D721Med (cell line): ENCODE results near the gene ENG.
A peak's percentile ranks its signal among the peaks of the same experiment; 100 is the strongest.

ENCODE experiments used
- DNase-seq: peaks from one replicate; pipeline ENCODE4 v3.0.0; 2011; ENCODE audit warnings: low spot score; ENCODE audit not compliant: insufficient read length
- FAIRE-seq: peaks from 2 replicates; lab custom pipeline; 2011; peaks lifted over from hg19 to GRCh38; lab: Jason Lieb, UNC
- CTCF ChIP-seq: IDR thresholded peaks from 2 replicates; pipeline ENCODE4 v1.5.1; 2012; ENCODE audit warnings: mild to moderate bottlenecking, control low read depth; ENCODE audit not compliant: insufficient read depth; ENCODE audit errors: missing control alignments

ENG gene

GRCh38 chr9:127806871-127807270, 47.6 kb downstream of the ENG start:
- TF ChIP-seq CTCF, result no peak
- DNase-seq (no peak), FAIRE-seq (no peak)

GRCh38 chr9:127805620-127806019, 48.8 kb downstream of the ENG start:
- TF ChIP-seq CTCF, result peak; percentile 42
- DNase-seq (peak; percentile 59), FAIRE-seq (no peak)

- FAIRE-seq, result no peak
- no peak for TF ChIP-seq CTCF
- no peak for DNase-seq
Observed at GRCh38 chr9:127803507-127804352, 50.7 kb downstream of the ENG start.

DNA sequence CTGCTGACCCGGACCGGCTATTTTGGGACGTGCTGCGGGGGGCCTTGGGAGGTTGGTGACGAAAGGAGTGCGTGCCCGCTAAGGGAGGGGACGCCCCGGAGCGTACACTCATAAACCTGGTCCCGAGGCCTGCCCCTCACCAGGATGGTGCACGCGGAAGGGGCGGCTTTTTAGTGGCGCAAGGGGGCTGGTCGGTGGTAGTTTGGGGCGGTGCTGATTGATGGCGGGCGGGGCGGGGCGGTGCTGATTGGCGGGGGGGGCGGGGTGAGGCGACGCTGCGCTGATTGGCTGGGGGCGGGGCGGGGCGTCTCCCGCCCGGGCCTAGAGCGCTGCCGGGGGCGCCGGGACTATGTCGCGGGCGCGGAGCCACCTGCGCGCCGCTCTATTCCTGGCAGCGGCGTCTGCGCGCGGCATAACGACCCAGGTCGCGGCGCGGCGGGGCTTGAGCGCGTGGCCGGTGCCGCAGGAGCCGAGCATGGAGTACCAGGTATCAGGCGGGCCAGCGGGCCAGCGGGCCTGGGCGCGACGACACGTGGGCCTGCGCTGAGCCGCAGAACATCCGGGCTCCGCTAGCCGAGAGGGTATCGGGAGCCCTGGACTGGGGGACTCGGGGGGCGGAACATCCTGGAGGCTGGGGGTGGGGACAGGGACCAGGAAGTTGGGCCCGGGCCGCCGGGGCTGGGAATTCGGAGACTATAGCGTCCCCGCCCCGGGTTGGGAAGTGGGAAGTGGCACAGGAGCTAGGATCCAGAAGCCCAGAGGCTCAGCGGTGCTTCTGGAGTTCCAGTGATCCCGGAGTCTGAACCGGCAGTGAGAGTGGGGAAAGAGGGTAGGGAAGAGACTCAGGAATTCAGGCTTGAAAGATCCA, 51.6 kb downstream of the ENG start, which contains the start of gene FPGS:
Gene FPGS, plus strand, starts transcription at position 307 of the 868 bp plus-strand sequence. Its CDS starts 43 bp downstream, at position 350.
- no peak for TF ChIP-seq CTCF
- DNase-seq (peak; percentile 98), FAIRE-seq (no peak)

DNA sequence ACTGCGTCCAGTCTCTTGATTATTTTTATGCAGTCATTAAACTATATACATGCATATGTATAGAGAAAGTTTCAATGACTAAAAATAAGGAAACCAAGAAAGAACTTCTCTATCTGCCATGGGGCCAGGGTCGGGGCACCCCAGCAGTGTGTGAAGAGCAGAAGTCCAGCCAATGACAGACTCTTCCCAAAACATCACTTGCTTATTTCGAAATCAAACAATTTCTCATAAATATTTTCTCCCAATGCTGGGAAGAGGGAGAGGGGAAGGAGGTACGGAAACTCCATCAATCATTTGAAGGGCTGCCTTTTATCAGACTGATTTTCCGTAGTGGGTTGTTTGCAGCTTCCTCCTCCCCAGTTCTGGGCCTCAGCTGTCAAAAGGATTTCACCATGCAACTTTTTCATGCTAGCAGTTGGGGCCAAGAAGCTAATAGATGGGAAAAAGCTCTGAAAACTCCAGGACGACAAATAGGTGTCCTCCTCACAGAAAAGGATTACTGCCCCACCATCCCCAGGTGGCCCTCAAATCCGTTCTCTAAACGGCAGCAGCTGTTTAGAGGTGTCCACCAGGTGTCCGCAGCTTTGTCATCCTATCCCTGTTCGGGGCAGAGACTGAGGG, 52.4 kb downstream of the ENG start:
- DNase-seq (no peak), FAIRE-seq (no peak)
- no peak for TF ChIP-seq CTCF

- no peak for DNase-seq
- no peak for FAIRE-seq
Observed at GRCh38 chr9:127796852-127797370, 57.5 kb downstream of the ENG start.

More at GRCh38 chr9:127796852-127797370, 57.5 kb downstream of the ENG start:
- no peak for TF ChIP-seq CTCF
